Stimulated activated CD8-positive, alpha-beta memory T cell treated with anti-CD3 and anti-CD28 coated beads, Interleukin-7, amount 100 ng/mL, for 1 hour (primary cell): ENCODE measurements around the gene THAP4.

ENCODE experiments used
- DNase-seq, 2 donors: peaks; one replicate each; pipeline ENCODE4 v3.0.0-alpha.2; 2020; ENCODE audit warnings: low read depth in 2 of 2

Gene THAP4

DNA sequence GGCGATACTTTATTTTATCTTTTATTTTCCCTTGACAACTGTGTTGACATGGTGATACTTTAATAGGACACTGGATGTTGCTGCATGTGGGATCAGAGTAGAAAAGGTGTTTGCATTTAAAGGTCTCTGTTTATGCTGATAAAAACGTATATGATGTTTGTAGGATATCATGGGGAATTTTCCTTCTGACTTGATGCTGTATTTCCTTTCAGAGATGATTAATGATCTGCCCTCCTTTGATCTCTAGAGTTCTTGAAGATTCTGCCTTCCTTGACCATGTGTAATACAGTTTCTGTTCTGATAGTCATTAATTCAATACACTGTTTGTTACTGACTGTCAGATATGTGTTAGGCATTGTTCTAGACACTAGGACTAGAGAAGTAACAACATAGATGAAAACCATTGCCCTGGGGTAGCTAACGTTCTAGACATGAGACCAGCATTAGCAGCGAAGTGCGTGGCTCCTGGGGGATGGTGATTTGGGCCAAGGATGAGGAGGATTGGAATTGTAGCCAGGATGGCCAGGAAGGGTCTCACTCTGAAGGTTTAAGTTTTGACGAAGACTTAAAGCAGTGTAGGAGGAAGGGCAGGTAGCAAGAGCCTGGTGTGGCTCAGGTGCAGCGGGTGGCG, 3.3 kb upstream of the THAP4 start:
- DNase-seq, result no peak

DNA sequence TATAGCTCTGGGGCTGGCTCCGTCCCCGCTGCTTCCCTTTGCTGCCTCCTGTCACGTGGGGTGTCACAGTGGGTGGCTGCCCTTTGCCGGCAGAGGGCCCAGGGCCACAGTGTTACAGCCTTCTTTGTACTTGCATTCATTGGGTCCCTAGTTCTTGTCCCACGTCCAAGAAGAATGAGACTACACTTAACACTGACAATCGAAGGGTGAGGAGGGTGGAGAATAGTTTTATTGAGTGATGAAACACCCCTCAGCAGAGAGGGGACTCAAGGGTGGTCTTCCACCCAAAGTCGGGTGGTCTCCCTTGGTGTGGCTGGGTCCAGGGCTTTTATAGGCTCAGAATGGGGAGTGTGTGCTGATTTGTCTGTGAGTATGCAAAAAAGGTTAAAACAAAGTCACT, 2.4 kb upstream of the THAP4 start:
- DNase-seq, result no peak

DNA sequence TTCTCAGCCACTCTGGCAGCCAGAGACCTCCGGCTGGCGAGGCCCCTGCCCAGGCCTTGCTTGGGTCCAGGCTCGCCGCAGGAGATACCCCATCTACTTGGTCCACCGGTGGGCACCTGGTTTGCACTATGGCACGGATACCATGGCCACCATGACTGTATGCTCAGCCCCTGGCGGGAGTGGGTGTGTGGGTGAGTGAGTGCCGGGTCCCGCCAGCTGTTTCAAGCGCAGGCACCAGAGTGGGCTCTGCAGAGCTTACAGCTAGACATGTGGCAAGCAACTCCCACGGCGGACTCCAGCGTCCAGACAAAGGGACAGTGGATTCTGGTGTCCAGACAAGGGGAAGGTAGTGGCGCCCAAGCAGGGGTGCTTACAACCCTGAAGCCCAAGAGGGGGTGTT, 2.0 kb upstream of the THAP4 start:
- no peak for DNase-seq

DNA sequence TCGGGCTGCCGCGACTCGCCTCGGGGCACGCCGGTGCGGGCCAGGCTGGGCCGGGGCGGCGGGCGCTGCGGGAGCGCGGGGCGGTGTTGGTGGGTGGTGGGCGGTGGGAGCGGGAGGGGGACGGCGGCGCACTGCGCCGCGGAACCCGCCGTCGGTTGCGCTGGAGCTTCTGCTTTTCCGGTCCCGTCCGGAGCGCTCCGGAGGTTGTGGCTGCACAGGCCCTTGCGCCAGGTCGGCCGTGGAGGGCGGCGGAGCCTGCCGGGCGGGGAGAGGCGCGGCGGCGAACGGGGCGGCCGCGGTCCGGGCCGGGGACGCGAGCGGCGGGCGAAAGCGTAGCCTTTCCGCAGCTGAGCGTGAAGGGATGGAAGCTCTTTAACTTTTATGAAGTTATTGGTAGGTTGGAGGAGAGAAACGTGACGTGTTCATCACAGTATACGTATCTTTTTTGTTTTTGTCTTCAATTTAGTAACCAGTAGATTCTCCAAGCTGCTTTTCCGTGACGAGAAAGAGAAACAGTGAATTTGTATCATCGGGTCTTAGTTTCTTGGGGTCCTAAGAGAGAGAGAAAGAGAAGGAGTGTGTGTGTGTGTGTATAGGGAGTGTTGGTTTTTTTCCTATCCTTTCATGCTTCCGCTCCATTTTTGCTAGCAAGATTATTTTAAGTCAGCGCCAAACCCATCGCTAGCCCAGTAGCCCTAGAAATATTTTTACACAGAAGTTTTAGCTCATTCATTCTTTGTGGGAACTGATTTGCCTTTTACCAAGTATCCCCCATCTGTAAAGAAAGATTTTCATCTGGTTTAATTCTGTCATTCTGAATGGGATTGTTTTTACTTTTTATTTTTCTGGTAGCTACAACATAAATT, 1.1 kb upstream of the THAP4 start:
- no peak for DNase-seq

DNA sequence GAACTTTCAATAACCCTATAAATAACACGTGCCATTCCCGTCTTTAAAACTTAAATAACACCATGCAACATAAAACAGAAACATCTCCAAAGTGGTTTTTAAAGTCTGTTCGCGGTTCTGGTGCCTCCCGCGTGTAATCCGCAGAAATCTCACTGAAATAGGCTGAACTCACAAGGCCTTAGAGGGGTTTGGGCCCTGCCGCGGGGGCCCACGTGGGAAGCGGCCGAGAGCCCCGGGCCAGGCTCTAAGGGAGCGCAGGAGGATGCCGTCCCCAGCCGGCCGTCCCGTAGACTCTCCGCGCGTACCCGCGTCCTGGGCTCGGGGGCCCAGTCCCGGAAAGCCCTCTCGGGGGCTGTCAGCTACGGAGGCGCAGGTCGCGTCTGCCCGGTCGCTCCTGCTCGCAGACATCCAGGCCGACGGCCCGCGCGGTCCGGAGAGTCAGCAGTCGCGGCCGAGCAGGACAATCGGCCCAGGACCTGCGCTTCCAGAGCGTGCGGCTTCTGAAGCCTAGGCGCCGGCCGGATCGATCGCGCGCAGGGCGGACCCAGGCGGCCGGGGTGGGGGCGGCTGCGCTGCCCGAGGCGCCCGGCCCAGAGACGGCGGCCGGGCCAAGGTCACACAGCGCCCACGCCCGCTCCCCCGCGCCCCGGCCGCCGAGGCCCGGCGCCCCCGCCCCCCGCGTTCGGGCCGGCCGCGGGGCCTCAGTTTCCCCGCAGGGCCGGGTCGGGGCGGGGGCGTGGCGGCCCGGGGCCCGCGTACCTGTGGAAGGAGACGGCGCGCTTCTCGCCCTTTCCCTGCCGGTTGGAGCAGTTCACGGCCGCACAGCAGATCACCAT, 558 bp downstream of the THAP4 start:
- no peak for DNase-seq

DNA sequence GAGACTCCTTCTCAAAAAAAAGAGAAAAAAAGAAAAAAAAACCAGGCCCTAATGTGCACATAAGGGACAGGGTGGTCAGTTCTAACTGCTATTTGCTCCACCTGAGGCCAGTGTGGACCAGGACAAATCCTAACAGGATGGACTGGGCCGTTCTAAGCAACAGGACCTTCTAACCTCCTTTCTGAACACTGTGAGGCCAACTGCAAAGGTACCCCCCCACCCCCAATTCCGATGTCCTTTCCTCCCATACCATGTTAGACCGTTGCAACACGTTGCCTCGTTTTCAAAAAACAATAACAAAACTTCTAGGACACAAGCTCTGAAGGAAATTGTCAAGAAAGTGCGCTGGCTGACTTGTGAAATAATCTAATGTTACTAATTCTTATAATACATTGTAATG, 1.2 kb downstream of the THAP4 start:
- DNase-seq, result no peak

DNA sequence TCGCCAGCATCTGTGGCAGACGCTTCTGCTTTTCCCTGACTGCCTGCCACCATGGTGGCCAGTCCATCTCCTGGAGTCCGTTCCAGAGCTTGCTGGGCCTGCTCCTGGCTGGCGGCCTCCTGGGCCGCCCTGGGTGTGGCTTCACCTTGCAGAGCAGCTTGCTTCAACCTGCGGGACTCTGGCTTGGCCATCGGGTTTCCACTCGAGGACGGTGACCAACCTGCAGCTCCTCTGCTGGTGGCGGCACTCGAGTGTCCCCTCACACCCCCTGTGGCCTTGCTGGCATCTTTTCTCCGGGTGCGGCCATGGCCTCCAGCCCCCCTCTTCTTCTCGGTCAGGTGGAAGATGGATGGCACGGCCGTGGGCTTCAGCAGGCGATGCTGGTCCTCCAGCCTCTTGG, 3.4 kb downstream of the THAP4 start:
- DNase-seq, result no peak

DNA sequence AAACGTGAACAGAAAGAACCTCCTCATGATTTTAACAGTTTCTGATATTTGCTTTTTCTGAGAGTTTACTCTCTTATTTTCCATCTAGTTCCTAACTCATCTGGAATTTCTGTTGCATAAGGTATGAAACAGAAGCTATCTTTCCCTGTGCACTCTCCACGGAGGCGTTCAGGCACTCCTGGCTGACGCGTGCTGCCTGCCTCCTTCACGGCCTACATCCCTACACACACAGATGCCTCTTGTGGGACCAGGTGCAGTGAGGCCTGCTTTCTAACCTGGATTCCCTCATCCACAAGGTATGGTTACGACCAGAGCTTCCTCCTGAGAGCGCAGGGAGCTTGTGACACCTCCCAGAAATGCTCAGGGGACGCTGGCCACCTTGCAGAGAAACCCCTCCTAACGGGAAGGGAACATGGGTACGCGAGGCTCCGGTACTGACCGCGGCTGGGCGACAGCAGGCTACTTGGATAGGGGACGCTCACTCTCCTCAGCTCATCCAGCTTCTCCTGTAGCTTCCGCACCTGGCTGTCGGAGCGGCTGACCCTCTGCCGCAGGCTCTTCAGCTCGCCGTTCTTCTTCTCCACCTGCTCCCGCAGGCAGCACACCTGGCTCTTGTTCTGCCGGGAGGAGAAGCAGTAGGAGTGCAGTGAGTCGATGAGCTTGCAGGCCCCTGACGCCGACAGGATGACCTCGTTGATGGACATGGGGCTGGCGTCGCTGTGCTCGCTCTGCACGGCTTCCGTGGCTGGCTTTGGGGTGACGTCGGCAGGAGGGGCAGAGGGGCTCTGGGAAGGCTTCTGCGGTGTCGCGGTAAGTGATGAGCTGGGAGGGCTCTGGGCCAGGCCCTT, 4.3 kb downstream of the THAP4 start:
- no peak for DNase-seq

DNA sequence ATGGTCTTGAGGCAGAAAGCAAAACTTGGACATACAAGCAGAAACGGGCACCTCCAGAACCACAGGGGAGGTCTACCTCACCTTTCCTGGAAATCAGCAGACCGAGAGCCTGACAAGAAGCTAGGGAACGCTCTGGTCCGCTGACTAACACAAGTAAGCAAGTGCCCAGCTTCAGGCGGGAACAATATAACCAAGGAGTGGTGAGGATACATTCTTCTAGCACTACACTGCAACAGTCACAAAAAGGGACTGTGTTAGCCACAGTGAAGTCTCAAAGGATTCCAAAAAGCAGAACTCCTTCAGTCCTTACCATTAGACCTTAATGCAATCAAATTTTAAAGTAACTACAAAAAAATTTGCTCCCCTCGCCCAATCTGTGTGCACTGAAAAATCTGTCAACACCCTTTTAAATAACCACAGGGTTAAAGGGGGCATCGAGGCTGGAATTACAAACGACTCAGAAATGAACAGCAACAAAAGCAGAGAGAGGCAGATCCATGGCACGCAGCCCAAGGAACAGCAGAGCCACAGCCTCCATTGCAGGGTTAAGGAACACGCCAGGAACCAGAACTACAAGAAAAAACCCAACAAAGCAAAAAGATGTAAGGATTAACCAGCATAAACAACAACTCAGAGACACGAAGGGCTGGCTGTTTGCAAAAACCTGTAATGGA, 7.1 kb downstream of the THAP4 start:
- DNase-seq, result no peak

DNA sequence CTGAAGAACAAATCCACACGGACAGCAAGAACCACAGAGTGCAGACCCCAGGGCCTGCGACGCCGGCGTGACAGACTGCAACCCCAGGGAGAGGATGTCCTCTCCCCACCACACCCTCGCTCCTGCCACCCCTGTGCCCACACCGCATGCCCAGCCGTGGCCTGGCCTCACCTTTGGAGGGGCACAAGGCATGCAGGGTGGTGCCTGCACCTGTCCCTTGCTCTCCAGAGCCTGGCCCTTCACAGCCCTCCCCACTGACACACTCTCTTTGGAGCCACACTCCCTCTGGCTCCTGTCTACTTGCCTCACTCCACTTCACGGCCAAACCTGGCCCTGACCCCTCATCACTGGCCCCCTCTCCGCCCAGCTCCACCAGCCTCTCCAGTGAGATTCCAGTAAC, 9.3 kb downstream of the THAP4 start:
- DNase-seq, result no peak

DNA sequence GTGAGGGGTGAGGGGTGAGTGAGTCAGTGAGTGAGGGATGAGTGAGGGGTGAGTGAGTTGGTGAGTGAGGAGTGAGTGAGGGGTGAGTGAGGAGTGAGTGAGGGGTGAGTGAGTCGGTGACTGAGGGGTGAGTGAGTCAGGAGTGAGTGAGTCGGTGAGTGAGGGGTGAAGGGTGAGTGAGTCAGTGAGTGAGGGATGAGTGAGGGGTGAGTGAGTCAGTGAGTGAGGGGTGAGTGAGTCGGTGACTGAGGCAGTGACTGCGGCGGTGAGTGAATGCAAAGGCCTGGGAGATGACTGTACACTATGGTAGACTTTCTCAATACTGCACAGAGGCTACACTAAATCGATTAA, 16.6 kb downstream of the THAP4 start:
- no peak for DNase-seq

DNA sequence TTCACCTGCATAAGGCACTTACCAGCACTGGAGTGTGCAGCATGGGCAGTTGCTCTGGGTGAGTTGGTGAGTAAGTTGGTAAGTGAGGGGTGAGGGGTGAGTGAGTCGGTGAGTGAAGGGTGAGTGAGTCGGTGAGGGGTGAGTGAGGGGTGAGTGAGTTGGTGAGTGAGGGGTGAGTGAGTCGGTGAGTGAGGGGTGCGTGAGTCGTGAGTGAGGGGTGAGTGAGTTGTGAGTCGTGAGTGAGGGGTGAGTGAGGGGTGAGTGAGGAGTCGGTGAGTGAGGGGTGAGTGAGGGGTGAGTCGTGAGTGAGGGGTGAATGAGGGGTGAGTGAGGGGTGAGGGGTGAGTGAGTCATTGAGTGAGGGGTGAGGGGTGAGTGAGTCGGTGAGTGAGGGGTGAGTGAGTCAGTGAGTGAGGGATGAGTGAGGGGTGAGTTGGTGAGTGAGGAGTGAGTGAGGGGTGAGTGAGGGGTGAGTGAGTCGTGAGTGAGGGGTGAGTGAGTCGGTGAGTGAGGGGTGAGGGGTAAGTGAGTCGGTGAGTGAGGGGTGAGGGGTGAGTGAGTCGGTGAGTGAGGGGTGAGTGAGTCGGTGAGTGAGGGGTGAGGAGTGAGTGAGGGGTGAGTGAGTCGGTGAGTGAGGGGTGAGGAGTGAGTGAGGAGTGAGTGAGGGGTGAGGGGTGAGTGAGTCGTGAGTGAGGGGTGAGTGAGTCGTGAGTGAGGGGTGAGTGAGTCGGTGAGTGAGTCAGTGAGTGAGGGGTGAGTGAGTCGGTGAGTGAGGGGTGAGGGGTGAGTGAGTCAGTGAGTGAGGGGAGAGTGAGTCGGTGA, 17.1 kb downstream of the THAP4 start:
- no peak for DNase-seq

DNA sequence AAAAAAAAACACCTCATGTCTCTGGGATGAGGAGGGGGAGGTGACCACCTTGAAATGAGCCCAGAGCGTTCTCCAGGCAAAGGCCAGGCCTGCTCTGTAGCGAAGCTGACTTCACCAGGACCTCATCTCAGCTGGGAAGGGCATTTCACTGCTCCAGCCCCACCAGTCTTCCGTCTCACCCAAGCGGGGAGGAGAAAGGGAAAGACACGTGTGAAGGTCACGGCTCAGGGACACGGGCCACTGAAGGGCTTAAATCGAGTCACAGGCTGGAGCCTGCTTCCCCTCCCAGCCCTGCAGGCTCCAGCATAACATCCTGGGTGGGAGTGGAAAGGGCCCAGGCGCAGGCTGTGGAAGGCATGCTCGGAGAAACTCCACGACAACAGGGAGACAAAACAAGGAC, 18.1 kb downstream of the THAP4 start:
- no peak for DNase-seq

DNA sequence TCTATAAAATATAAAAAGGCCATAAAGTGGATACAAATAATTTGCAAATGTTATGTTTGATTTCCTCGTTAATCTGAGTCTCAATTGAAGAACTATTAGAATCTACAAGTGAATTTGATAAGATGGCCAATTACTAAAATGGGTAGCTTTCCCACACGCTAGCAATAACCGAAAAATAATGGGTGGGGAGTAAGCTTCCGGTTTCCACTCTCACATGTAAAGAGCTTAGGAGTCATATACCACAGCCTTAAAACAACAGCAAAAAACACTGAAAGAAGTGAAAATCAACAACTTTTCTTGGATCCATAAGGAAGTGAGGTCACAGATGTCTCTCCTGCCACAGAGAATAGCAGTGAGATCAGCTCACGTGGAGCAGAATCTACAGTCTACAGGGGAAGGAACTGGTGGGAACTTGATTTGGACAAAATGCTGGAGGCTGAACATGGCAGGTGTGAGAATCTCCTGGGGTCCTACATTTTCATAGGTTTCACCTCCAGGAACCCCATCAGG, 18.6 kb downstream of the THAP4 start:
- no peak for DNase-seq

DNA sequence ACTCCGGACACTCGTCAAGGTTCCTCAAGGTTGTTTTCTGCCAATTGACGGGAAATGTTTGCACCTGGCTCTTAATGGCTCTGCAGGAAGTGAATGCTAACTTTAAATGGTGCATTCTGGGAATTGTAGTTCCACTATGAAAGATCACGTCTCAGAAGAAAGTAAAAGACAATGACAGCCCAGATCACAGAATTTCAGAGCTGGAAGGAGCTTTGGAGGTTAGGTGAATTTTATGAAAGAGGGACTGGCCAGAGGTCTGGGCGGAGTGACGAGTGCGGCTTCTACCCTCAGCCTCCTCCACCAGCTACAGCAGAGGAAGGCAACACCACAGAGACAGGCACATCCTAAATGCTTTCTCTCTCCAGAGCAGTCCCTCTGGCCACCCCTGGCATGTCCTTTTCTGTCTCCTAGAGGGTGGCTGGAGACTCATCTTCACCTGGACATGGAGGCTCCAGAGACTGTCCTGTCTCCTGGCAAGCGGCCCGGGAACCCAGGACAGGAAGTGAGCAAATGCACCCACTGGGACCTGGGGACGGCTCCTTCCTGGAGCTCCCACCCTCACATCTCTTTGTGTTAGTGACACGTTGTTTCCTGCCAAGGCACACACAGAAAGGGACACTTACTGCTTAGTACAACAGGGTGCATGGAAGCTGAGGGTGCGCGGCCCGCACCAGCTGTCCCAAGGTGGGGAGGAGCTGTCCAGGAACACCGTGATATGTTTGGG, 19.4 kb downstream of the THAP4 start:
- DNase-seq, result no peak

DNA sequence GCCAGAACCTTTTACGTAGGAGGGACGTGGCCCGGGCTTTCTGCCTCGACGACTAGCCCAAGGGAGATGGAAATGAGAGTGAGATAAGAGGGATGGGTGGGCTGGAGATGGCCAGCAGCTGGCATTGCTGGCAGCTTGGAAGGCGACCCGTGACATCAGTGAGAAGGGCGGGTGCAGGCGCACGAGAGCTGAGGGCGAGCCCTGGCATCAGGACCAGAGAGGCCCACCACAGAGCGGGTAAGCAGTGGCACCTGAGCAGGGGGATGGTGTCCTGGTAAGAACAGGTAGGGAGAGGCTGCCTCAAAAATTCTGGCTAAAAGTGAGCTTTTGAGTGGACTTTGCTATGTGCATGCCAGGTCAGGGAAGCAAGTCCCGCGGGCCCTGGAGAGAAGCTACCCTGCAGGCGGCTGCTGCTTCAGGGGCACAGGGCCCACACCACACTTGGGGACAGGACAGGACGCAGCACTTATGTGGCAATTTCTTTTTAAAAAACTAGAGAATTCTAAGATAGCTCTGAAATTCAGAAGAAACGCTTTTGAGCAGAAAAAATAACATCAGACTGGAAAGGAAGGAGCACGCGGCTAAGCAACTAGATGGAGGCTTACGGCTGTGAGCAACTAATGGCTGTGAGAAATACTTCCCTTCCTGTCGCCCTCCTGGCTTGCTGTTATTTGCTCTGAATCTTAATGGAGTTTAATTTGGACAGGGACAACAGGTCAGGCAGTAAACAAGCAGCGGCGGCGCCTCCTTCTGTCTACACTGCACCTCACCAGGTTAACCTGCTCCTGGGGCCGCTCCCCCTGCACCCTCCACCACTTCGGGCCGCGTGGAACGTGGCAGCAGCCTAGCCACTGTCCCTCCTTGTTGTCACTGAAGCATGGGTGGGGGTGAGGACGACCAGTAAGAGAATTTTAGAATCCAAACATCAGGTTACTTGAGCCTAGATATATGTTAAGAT, 20.5 kb downstream of the THAP4 start:
- DNase-seq, result no peak

DNA sequence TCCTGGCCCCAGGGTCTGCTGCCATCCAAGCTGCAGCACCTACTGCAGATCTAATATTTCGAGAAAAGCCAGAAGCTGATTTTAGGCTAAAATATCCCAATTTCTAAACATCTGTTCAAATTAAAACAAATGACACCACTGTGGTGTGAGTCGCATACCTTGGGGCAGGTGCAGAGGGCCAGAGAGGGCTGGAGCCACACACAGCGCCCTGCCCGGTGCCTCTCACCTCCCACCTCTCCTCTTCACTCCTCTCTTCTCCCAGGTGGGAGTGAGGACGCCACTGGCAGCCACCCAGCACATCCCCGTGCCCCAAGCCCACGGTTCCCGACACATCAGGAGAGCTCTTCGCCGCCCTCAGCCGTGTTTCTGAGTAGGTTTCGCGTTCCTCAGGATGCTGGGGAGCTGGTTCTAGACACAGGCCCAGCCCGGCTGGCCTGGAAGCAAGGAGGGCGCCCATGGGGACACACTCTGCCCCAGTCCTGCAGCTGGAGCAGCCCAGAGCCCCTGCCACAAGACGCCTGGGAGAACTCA, 21.4 kb downstream of the THAP4 start:
- no peak for DNase-seq

DNA sequence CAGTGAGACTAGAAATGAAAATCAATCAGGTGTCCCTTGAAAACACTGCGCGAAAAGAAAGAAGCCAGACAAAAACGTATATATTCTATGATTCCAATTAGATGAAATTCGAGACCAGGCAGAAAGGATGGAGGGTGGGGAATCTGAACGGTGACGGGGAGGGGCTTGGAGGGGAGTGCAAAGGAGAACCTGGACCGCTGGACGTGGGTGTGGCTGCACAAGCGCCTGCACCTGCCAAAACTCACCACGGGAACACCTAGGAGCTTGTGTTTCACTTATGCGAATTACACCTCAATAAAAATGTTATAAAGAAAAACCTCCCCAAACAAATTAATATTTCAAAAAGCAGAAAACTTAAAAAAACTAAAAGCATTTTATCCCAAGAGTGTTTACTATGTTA, 21.9 kb downstream of the THAP4 start:
- no peak for DNase-seq
